H1 (cell line): Measurements from ENCODE around the gene EFHB.

ENCODE experiments used
- ATF2 ChIP-seq: IDR thresholded peaks from 2 replicates; pipeline ENCODE4 v1.6.1; 2012; ENCODE audit warnings: low read length, inconsistent platforms
- CHD2 ChIP-seq: IDR thresholded peaks from 2 replicates; pipeline ENCODE4 v1.6.1; 2012; ENCODE audit warnings: low read length, improper control_type of control experiment
- CTCF ChIP-seq, 3 experiments: IDR thresholded peaks; 1 replicate in 2 of 3; 2 replicates in 1 of 3; pipeline versions ENCODE4 v1.5.1 to v1.6.1; 2011; ENCODE audit warnings: low read length in 3 of 3, mild to moderate bottlenecking in 3 of 3, inconsistent platforms in 2 of 3, low read depth in 1 of 3, moderate library complexity in 1 of 3; ENCODE audit not compliant: insufficient read depth in 1 of 3; ENCODE audit errors: control extremely low read depth in 1 of 3
- MAX ChIP-seq: IDR thresholded peaks from 2 replicates; pipeline ENCODE4 v1.6.1; 2012; ENCODE audit warnings: inconsistent platforms
- POLR2A ChIP-seq, 2 experiments: IDR thresholded peaks; 1 replicate in 1 of 2; 2 replicates in 1 of 2; pipeline ENCODE4 v1.6.1; 2011; ENCODE audit warnings: low read depth in 2 of 2, low read length in 2 of 2, mild to moderate bottlenecking in 2 of 2; ENCODE audit errors: control extremely low read depth in 1 of 2
- POLR2AphosphoS5 ChIP-seq: IDR thresholded peaks from 2 replicates; pipeline ENCODE4 v1.6.1; 2011; ENCODE audit warnings: low read depth, low read length
- RFX5 ChIP-seq: IDR thresholded peaks from 2 replicates; pipeline ENCODE4 v1.6.1; 2011; ENCODE audit warnings: low read depth, low read length, improper control_type of control experiment, borderline replicate concordance
- SP2 ChIP-seq: IDR thresholded peaks from 2 replicates; pipeline ENCODE4 v1.6.1; 2012; ENCODE audit warnings: mild to moderate bottlenecking, low read length, inconsistent platforms
- TAF1 ChIP-seq: IDR thresholded peaks from 2 replicates; pipeline ENCODE4 v1.6.1; 2011; ENCODE audit warnings: mild to moderate bottlenecking, low read depth, low read length
- ZNF274 ChIP-seq: IDR thresholded peaks from 2 replicates; pipeline ENCODE4 v1.7.0; 2012; ENCODE audit warnings: low read length, borderline replicate concordance; ENCODE audit errors: extremely low read depth

- TF ChIP-seq POLR2AphosphoS5 (no peak), POLR2A (IDR thresholded peaks at IDR 0.05; ENCODE audit: control extremely low read depth in 1 of 2, low read depth in 2 of 2, low read length in 2 of 2) (no peak), TAF1 (no peak), SP2 (no peak), CTCF (IDR thresholded peaks at IDR 0.05; ENCODE audit: control extremely low read depth in 1 of 3, insufficient read depth in 1 of 3, low read depth in 1 of 3, low read length in 3 of 3) (no peak), ZNF274 (no peak), MAX (no peak), ATF2 (no peak), RFX5 (no peak), CHD2 (no peak)
Measured at GRCh38 chr3:19886404-19886803, 47.6 kb downstream of the EFHB start.
